HepG2 (cell line): Measurements from ENCODE around the gene PAM16. TPM values are rescaled to one million over a fixed set of nuclear protein-coding genes. Genes with fewer than 3 reads are reported as not detected.
A peak's percentile ranks its signal among the peaks of the same experiment; 100 is the strongest.

Experiments
- ADNP ChIP-seq: sonication (generic); formaldehyde crosslinking; IDR thresholded peaks from 2 replicates; pipeline ENCODE4 v1.4.0; 2020; ENCODE audit warnings: missing genetic modification reagents
- CHD2 ChIP-seq: IDR thresholded peaks from 2 replicates; pipeline ENCODE4 v1.6.1; 2011; ENCODE audit warnings: low read depth, low read length, improper control_type of control experiment
- DR1 ChIP-seq: sonication (generic); formaldehyde crosslinking; IDR thresholded peaks from 2 replicates; pipeline ENCODE4 v1.8.0; 2021; ENCODE audit warnings: mild to moderate bottlenecking, missing genetic modification reagents, inconsistent platforms
- ETV5 ChIP-seq: IDR thresholded peaks from 2 replicates; pipeline ENCODE4 v1.6.1; 2018; ENCODE audit warnings: missing biosample characterization, missing genetic modification reagents, inconsistent platforms, borderline replicate concordance
- FOXO1 ChIP-seq: sonication (generic); formaldehyde crosslinking; IDR thresholded peaks from 2 replicates; pipeline ENCODE4 v1.4.0; 2020; ENCODE audit warnings: missing genetic modification reagents
- KDM5A ChIP-seq: fragments of 200-600 bp; sonication (generic); IDR thresholded peaks from 2 replicates; pipeline ENCODE4 v1.7.0; 2018; ENCODE audit warnings: antibody characterized with exemption, mild to moderate bottlenecking, low read length, borderline replicate concordance
- KLF11 ChIP-seq: IDR thresholded peaks from 2 replicates; pipeline ENCODE4 v1.6.1; 2016; ENCODE audit warnings: missing compliant biosample characterization
- NR2F6 ChIP-seq, 2 experiments: IDR thresholded peaks; 2 replicates each; pipeline ENCODE4 v1.6.1; 2016; ENCODE audit warnings: antibody characterized with exemption in 1 of 2, mild to moderate bottlenecking in 1 of 2
- TFDP1 ChIP-seq: IDR thresholded peaks from 2 replicates; pipeline ENCODE4 v1.6.1; 2016; ENCODE audit warnings: missing compliant biosample characterization, missing genetic modification reagents, borderline replicate concordance
- TP53 ChIP-seq: sonication (generic); formaldehyde crosslinking; conservative IDR thresholded peaks from 2 replicates; pipeline ENCODE4 v1.4.0; 2020; ENCODE audit warnings: missing genetic modification reagents
- ZFP37 ChIP-seq: sonication (generic); formaldehyde crosslinking; IDR thresholded peaks from 2 replicates; pipeline ENCODE4 v1.4.0; 2020; ENCODE audit warnings: missing genetic modification reagents, borderline replicate concordance
- ZKSCAN5 ChIP-seq: sonication (generic); formaldehyde crosslinking; IDR thresholded peaks from 2 replicates; pipeline ENCODE4 v1.5.1; 2020; ENCODE audit warnings: mild to moderate bottlenecking, missing genetic modification reagents
- ZNF207 ChIP-seq: fragments of 450-650 bp; IDR thresholded peaks from 2 replicates; pipeline ENCODE4 v1.6.1; 2016; ENCODE audit warnings: antibody characterized with exemption, borderline replicate concordance
- ZNF609 ChIP-seq: sonication (generic); formaldehyde crosslinking; IDR thresholded peaks from 2 replicates; pipeline ENCODE4 v1.4.0; 2020; ENCODE audit warnings: mild to moderate bottlenecking, missing genetic modification reagents, borderline replicate concordance
- ZNF646 ChIP-seq: sonication (generic); formaldehyde crosslinking; IDR thresholded peaks from 2 replicates; pipeline ENCODE4 v1.9.0; 2021; ENCODE audit warnings: mild to moderate bottlenecking, missing genetic modification reagents
- ZNF891 ChIP-seq: sonication (generic); formaldehyde crosslinking; IDR thresholded peaks from 2 replicates; pipeline ENCODE4 v1.5.0; 2020; ENCODE audit warnings: mild to moderate bottlenecking, missing genetic modification reagents
- polyA plus RNA-seq, 8 experiments: library from polyadenylated mRNA; depleted of rRNA in 3 of 8; stranded (reverse) in 7 of 8; unstranded in 1 of 8; fragments of >200 nt; fragmentation: Illumina TruSeq in 4 of 8; extraction: Trizol in 4 of 8; gene quantifications; 2 replicates each; pipeline versions ENCODE4 v1.2.1 to v1.2.3, GENCODE V29; 2011 to 2016; ENCODE audit warnings: low read depth in 4 of 8, missing spikeins in 1 of 8, mixed read lengths in 1 of 8; ENCODE audit not compliant: insufficient read depth in 1 of 8
- total RNA-seq, 5 experiments: library from RNA; depleted of rRNA; stranded (reverse); fragments of >200 nt; fragmentation: Illumina TruSeq; extraction: Trizol; gene quantifications; 2 replicates each; pipeline ENCODE4 v1.2.3, GENCODE V29; 2016; ENCODE audit warnings: low read depth in 1 of 5

PAM16 gene
- total and polyA plus RNA-seq, 2 of the 13 experiments (the other 11 are each of a cell fraction or from before 2014, with no cell fraction given): 51.5 to 51.8 TPM

GRCh38 chr16:4367393-4367856 is 16.3 kb upstream of the PAM16 start (continued):
- TF ChIP-seq ZNF609 (peak; percentile 86), ADNP (CRISPR knock-in tag) (peak; percentile 97; the same call in 1 of the 2 replicates), TP53 (CRISPR knock-in tag) (no peak), ZNF891 (CRISPR knock-in tag) (no peak; the same call in 1 of the 2 replicates), ZNF207 (no peak), ZNF646 (no peak), ZFP37 (CRISPR knock-in tag) (no peak), KDM5A (no peak), FOXO1 (CRISPR knock-in tag) (peak; percentile 60), ETV5 (CRISPR knock-in tag) (peak; percentile 73; the same call in 1 of the 2 replicates), TFDP1 (CRISPR knock-in tag) (no peak), CHD2 (peak; percentile 29; the same call in 1 of the 2 replicates), DR1 (CRISPR knock-in tag) (no peak; the same call in 1 of the 2 replicates), ZKSCAN5 (CRISPR knock-in tag) (no peak), KLF11 (CRISPR knock-in tag) (no peak; the same call in 1 of the 2 replicates), NR2F6 (IDR thresholded peaks at IDR 0.05) (peak; percentile 63), NR2F6 (CRISPR knock-in tag; IDR thresholded peaks at IDR 0.05) (peak; percentile 80)
